Activated naive CD8-positive, alpha-beta T cell (primary cell): Measurements from ENCODE around the gene DCAF4.

Experiments used
- H3K27ac Mint-ChIP-seq: one replicate; pipeline ENCODE4 v1.8.0; 2021; ENCODE audit warnings: mixed read lengths
- H3K27me3 Mint-ChIP-seq: one replicate; pipeline ENCODE4 v1.8.0; 2021; ENCODE audit warnings: mixed read lengths
- H3K36me3 Mint-ChIP-seq: one replicate; pipeline ENCODE4 v1.8.0; 2021; ENCODE audit warnings: mixed read lengths
- H3K4me1 Mint-ChIP-seq: one replicate; pipeline ENCODE4 v1.8.0; 2021; ENCODE audit warnings: low read depth, mixed read lengths
- H3K4me3 Mint-ChIP-seq: one replicate; pipeline ENCODE4 v1.8.0; 2021; ENCODE audit warnings: mild to moderate bottlenecking, mixed read lengths
- H3K9me3 Mint-ChIP-seq: one replicate; pipeline ENCODE4 v1.8.0; 2021; ENCODE audit warnings: low read depth, mixed read lengths

Gene DCAF4

GRCh38 chr14:72906879-72907278 lies 19.4 kb upstream of the DCAF4 start:
- Mint-ChIP-seq H3K4me1 (no peaks in the 10 kb centered on the region), H3K4me3 (no peak overlapping the region), H3K36me3 (no peaks in the 10 kb centered on the region), H3K9me3 (no peaks in the 10 kb centered on the region), H3K27me3 (peaks cover 2% of the 10 kb centered on the region), H3K27ac (no peak overlapping the region)

DNA sequence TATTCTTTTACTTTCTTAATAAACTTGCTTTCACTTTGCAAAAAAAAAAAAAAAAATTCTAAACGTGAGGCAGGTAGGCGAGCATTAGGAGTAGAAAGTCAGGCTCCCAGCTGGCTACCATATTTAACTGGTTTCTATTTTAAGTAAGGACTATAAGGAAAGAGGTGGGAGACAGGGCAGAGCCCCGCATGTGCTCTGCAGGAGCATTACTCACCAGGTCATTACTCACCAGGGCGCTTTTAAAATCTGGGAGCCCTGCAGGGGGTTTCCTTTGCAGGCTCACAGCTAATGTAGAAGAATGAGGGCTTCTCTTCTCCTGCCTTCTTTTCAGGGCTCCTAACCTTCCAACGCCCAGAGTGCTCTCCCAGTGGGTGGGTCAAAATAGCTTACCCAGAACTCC lies 18.4 kb upstream of the DCAF4 start:
- H3K4me1 Mint-ChIP-seq = no peaks in the 10 kb centered on the region
- peaks cover 1% of the 10 kb centered on the region for H3K27me3 Mint-ChIP-seq
- no peaks in the 10 kb centered on the region for H3K36me3 Mint-ChIP-seq
- no peak overlapping the region for H3K4me3 Mint-ChIP-seq
- H3K9me3 Mint-ChIP-seq = no peaks in the 10 kb centered on the region
- H3K27ac Mint-ChIP-seq = no peak overlapping the region

DNA sequence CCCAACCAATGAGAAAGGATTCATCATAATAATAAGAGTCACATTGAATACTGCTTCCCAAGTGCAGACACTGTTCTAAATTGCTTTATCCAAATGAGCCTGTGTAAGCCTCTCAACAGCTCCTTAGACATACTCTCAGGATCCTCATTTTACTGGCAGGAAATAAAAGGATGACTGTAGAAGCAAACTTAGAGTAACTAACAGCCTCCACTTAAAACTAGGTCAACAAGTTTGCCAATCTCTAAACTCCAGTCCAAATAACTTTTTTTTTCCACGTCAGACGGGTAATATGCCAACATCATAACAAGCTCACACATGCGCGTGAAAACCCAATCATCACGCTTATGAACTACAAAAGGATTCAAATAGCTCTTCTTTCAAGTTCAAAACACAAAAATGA lies 17.1 kb upstream of the DCAF4 start:
- Mint-ChIP-seq H3K27me3 (peaks cover 5% of the 10 kb centered on the region), H3K27ac (no peak overlapping the region), H3K4me3 (no peak overlapping the region), H3K4me1 (no peaks in the 10 kb centered on the region), H3K9me3 (no peaks in the 10 kb centered on the region), H3K36me3 (no peaks in the 10 kb centered on the region)

GRCh38 chr14:72913809-72914208 lies 12.5 kb upstream of the DCAF4 start:
- Mint-ChIP-seq H3K36me3 (no peaks in the 10 kb centered on the region), H3K4me3 (no peak overlapping the region), H3K4me1 (no peaks in the 10 kb centered on the region), H3K27me3 (peaks cover 7% of the 10 kb centered on the region), H3K27ac (no peak overlapping the region), H3K9me3 (no peaks in the 10 kb centered on the region)

DNA sequence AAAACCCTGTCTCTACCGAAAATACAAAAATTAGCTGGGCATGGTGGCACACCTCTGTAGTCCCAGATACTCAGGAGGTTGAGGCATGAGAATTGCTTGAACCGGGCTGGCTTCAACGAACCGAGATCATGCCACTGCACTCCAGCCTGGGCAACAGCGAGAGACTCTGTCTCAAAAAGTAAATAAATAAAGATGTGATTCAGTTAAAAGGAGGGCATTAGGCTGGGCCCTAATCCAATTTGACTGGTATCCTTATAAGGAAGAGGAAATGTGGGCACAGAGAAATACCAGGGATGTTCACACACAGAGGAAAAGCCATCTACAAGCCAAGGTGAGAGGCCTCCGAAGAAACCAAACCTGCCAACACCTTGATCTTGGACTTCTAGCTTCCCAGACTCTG lies 10.1 kb upstream of the DCAF4 start:
- Mint-ChIP-seq H3K9me3 (no peaks in the 10 kb centered on the region), H3K27me3 (peaks cover 10% of the 10 kb centered on the region), H3K4me3 (no peak overlapping the region)

DNA sequence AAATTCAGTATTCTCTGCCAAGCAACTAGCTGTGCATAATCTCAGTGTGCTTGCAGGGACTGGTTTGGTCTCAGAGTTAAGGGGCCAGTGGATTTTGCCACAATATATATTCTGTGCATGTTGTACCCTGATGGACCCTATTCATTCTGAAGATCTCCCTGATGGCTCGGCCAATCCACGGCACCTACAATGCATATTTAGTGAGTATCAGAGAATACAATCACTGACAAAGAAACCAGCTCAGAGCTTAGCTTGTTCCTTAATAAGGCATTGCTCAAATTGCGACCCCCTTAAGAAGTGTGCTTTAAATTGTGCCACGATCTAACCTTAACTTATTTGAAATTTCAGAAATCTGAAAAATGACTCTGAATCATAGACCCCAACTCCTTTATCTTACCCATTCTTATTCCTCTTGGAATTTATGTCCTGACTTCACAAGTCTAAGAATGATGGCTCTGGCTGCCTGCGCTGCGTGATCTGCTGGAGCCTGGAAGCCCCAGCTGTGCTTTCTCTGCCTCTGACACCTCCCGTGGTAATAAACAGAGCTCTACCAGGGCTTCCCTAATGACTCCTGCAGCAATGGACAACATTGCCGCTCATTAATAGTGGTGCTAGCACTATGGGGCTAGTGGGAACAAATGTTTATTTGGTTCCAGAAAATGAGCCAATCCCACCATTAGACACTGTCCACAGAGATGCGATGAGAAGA lies 9.0 kb upstream of the DCAF4 start:
- Mint-ChIP-seq H3K4me3 (no peak overlapping the region), H3K36me3 (no peaks in the 10 kb centered on the region), H3K27me3 (peaks cover 10% of the 10 kb centered on the region), H3K4me1 (no peaks in the 10 kb centered on the region), H3K27ac (no peak overlapping the region), H3K9me3 (no peaks in the 10 kb centered on the region)

More for the DNA sequence above, 10.1 kb upstream of the DCAF4 start:
- Mint-ChIP-seq H3K4me1 (no peaks in the 10 kb centered on the region), H3K27ac (no peak overlapping the region), H3K36me3 (no peaks in the 10 kb centered on the region)

DNA sequence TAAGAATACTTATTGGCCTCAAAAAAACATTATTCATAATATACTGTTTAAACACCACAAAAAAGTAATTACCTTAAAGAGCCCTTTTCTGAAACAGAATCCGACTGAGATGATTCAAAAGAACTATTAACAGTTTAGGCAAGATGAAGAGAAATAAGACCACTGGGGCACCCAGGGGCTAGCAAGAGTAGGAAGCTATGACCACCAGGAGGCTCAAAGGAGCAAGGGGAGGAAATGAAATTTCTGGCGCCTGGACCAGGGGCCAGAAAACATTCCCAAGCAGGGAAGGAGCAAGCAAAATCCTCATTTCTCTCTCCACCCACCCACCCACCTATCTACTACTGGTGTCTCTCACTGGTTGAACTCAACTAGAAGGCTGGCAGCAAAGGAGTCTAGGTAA lies 6.3 kb upstream of the DCAF4 start:
- Mint-ChIP-seq H3K27ac (no peak overlapping the region), H3K4me1 (no peaks in the 10 kb centered on the region), H3K36me3 (no peaks in the 10 kb centered on the region), H3K27me3 (peaks cover 6% of the 10 kb centered on the region), H3K4me3 (no peak overlapping the region), H3K9me3 (no peaks in the 10 kb centered on the region)

DNA sequence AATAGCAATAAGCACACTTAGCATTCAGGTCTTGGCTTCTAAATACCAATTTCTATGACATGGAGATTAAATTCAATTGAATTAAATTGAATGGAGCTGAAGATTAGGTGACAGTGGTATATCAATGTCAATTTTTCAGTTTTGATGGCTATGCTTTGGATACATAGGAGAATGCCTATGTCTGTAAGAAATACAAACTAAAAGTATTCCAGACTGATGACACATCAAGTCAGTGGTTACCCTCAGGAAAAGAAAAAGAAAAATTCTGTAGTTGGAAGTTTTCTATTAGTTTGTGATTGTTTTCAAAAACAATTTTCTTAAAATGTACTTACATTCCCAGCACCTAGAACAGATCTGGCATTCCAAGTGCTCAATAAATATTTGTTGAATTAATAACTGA lies 4.9 kb upstream of the DCAF4 start:
- peaks cover 6% of the 10 kb centered on the region for H3K27me3 Mint-ChIP-seq
- H3K4me1 Mint-ChIP-seq = peaks cover 4% of the 10 kb centered on the region
- no peak overlapping the region for H3K27ac Mint-ChIP-seq
- no peaks in the 10 kb centered on the region for H3K36me3 Mint-ChIP-seq
- no peak overlapping the region for H3K4me3 Mint-ChIP-seq
- H3K9me3 Mint-ChIP-seq = no peaks in the 10 kb centered on the region

DNA sequence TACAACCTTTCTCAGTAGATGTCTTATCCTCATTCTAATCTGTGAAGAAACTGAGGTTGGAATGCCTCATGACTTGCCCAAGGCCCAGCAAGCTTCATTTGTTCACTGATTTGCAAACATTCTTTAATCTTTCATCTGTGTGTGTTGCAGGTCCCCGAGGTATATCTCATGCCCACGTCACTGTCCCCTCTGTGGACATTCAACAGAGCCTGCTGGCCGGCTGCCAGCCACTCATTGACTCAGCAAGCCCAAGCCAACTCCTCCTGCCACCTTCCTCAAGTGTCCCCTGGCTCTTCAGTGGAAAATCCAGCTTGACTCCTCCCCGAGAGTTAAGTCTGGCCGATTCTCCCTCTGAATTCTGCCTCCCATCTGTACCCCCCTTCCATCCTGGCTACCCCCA lies 1.9 kb upstream of the DCAF4 start:
- H3K27ac Mint-ChIP-seq = no peak overlapping the region
- H3K4me3 Mint-ChIP-seq = peak overlapping the region; percentile 2
- H3K36me3 Mint-ChIP-seq = no peaks in the 10 kb centered on the region
- H3K9me3 Mint-ChIP-seq = no peaks in the 10 kb centered on the region
- peaks cover 4% of the 10 kb centered on the region for H3K27me3 Mint-ChIP-seq
- peaks cover 8% of the 10 kb centered on the region for H3K4me1 Mint-ChIP-seq

DNA sequence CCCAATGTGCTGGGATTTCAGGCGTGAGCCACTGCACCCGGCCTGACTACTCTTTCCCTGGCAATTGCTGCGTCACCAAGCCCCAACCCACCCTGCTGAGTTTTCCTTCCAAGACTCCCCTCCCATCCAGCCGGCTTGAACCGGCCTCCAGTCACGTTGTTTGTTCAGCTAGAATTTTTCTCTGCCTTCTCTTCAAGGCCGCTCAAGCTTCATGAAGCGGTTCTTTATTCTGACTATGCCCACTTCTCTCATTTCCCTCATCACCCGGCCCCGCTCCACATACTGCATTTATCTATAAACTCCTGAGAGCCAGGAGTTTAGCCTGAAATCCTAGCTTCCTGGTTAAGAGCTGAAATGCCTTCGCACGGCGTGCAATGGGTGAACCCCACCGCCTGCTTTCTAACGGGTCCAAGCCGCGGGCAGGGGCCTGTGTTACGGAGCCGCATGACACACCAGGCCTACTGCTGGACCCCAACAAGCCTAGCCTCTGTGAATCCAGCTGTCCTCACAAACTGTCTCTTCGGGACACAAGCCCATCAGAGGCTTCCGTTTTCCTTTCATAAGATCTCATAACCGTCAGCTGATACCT lies 999 bp upstream of the DCAF4 start:
- Mint-ChIP-seq H3K4me3 (peak overlapping the region; percentile 96), H3K36me3 (no peaks in the 10 kb centered on the region), H3K27ac (peak overlapping the region; percentile 46), H3K27me3 (peaks cover 4% of the 10 kb centered on the region), H3K9me3 (no peaks in the 10 kb centered on the region), H3K4me1 (peaks cover 8% of the 10 kb centered on the region)

DNA sequence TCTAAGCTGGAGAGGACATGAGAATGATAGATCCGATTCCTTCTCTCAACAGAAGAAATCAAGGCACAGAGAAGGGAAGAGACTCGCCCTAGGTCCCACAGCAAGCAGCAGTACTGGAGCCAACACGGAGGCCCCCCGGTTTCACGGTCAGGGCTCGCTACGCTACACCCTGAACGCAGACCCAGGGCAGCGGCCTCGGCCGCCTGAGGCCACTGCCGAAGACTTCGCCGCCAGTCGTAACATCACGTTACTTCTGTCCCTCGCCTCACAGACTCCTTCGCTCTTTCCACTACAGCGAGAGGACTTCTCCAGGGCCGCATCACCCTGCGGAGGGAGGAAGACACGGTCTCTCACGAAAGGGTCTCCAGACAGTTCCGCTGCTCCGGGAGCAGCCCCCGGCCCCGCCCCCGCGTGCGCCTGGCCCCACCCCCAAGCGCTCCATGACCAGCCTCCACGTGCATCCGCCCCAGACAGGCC lies 411 bp upstream of the DCAF4 start:
- Mint-ChIP-seq H3K9me3 (no peaks in the 10 kb centered on the region), H3K27ac (peak overlapping the region; percentile 95)

GRCh38 chr14:72928872-72929271 lies 2.6 kb downstream of the DCAF4 start:
- H3K9me3 Mint-ChIP-seq = no peaks in the 10 kb centered on the region

More for the DNA sequence above, 411 bp upstream of the DCAF4 start:
- Mint-ChIP-seq H3K36me3 (peaks cover 2% of the 10 kb centered on the region), H3K4me1 (peaks cover 11% of the 10 kb centered on the region), H3K27me3 (peaks cover 4% of the 10 kb centered on the region), H3K4me3 (peak overlapping the region; percentile 96)

GRCh38 chr14:72929316-72930080 lies 3.2 kb downstream of the DCAF4 start:
- H3K4me3 Mint-ChIP-seq = no peak overlapping the region
- peaks cover 7% of the 10 kb centered on the region for H3K36me3 Mint-ChIP-seq
- no peaks in the 10 kb centered on the region for H3K9me3 Mint-ChIP-seq
- peaks cover 22% of the 10 kb centered on the region for H3K4me1 Mint-ChIP-seq
- H3K27me3 Mint-ChIP-seq = no peaks in the 10 kb centered on the region
- H3K27ac Mint-ChIP-seq = no peak overlapping the region

More at GRCh38 chr14:72928872-72929271, 2.6 kb downstream of the DCAF4 start:
- peaks cover 7% of the 10 kb centered on the region for H3K36me3 Mint-ChIP-seq
- H3K27ac Mint-ChIP-seq = no peak overlapping the region
- H3K4me1 Mint-ChIP-seq = peaks cover 22% of the 10 kb centered on the region
- H3K4me3 Mint-ChIP-seq = no peak overlapping the region
- H3K27me3 Mint-ChIP-seq = no peaks in the 10 kb centered on the region

- Mint-ChIP-seq H3K27me3 (no peaks in the 10 kb centered on the region), H3K36me3 (peaks cover 16% of the 10 kb centered on the region), H3K27ac (no peak overlapping the region), H3K4me1 (peaks cover 34% of the 10 kb centered on the region), H3K4me3 (no peak overlapping the region), H3K9me3 (no peaks in the 10 kb centered on the region)
These were observed 6.6 kb downstream of the DCAF4 start for GRCh38 chr14:72932893-72933292.

GRCh38 chr14:72939630-72940029 lies 13.4 kb downstream of the DCAF4 start:
- H3K36me3 Mint-ChIP-seq = peaks cover 21% of the 10 kb centered on the region
- no peak overlapping the region for H3K4me3 Mint-ChIP-seq
- no peaks in the 10 kb centered on the region for H3K9me3 Mint-ChIP-seq
- H3K27ac Mint-ChIP-seq = no peak overlapping the region
- peaks cover 23% of the 10 kb centered on the region for H3K4me1 Mint-ChIP-seq
- H3K27me3 Mint-ChIP-seq = no peaks in the 10 kb centered on the region
